DOHH2 (cell line): Measurements from ENCODE around the gene ZFYVE9.

Source experiments
- EZH2phosphoT487 ChIP-seq: fragments of 200-600 bp; sonication (generic); IDR thresholded peaks from 2 replicates; pipeline ENCODE4 v1.6.1; 2017; ENCODE audit warnings: borderline replicate concordance, mild to moderate bottlenecking, antibody characterized with exemption, low read length, moderate library complexity, mixed read lengths
- TF ChIP-seq, protein P1 (sequence below): fragments of 200-600 bp; sonication (generic); IDR thresholded peaks from one replicate; pipeline ENCODE4 v1.5.1; 2014; ENCODE audit warnings: antibody characterized with exemption, mild to moderate bottlenecking, low read depth, low read length; ENCODE audit not compliant: poor library complexity, severe bottlenecking

DNA sequence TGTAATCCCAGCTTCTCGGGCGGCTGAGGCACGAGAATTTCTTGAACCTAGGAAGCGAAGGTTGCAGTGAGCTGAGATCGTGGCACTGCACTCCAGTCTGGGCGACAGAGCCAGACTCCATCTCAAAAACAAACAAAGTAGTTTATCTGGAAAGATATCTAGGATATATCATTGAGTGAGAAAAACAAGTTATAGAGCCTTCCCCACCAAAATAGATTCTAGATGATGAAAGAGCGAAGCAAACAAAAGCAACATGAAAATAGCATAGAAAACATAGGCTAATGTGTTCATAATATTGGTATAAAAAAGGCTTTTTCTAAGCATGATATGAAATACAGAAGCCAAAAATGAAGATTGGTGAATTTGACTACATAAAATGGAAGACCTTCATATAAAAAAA is 52.1 kb downstream of the ZFYVE9 start:
- TF ChIP-seq, protein P1, sequence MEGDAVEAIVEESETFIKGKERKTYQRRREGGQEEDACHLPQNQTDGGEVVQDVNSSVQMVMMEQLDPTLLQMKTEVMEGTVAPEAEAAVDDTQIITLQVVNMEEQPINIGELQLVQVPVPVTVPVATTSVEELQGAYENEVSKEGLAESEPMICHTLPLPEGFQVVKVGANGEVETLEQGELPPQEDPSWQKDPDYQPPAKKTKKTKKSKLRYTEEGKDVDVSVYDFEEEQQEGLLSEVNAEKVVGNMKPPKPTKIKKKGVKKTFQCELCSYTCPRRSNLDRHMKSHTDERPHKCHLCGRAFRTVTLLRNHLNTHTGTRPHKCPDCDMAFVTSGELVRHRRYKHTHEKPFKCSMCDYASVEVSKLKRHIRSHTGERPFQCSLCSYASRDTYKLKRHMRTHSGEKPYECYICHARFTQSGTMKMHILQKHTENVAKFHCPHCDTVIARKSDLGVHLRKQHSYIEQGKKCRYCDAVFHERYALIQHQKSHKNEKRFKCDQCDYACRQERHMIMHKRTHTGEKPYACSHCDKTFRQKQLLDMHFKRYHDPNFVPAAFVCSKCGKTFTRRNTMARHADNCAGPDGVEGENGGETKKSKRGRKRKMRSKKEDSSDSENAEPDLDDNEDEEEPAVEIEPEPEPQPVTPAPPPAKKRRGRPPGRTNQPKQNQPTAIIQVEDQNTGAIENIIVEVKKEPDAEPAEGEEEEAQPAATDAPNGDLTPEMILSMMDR, result no peak
- no peak for TF ChIP-seq EZH2phosphoT487
